PC-3 (cell line): Measurements from ENCODE around the gene SLC24A3. TPM values are rescaled to one million over a fixed set of nuclear protein-coding genes. Genes with fewer than 3 reads are reported as not detected.

Experiments used
- ATAC-seq: fragments of 200-7000 bp; cut with Tn5 transposase; 2 replicates; pipeline ENCODE4 v1.9.1; 2020; ENCODE audit warnings: mild to moderate bottlenecking, moderate library complexity
- BruUV-seq: library from RNA; stranded (reverse); fragments of 400-500 nt; replicated peaks from 2 replicates; lab custom pipeline; 2021; lab: Mats Ljungman, UMichigan
- CTCF ChIA-PET: fragments of 300-600 bp; sonication (Branson Sonifier 250); formaldehyde crosslinking; loops from one replicate; lab custom pipeline; 2022; ENCODE audit warnings: antibody characterized with exemption; lab: Charles Lee
- POLR2A ChIA-PET: fragments of 300-600 bp; sonication (Branson Sonifier 250); formaldehyde crosslinking; loops from one replicate; lab custom pipeline; 2022; ENCODE audit warnings: antibody characterized with exemption; ENCODE audit not compliant: unreplicated experiment; lab: Charles Lee
- DNase-seq: peaks from one replicate; pipeline ENCODE4 v3.0.0-alpha.2; 2015
- H2AFZ ChIP-seq: fragments of 300-600 bp; sonication (generic); 2 replicates; pipeline ENCODE4 v1.6.0; 2016; ENCODE audit warnings: antibody characterized with exemption, low read length
- H3F3A ChIP-seq: fragments of 300-600 bp; sonication (generic); one replicate; pipeline ENCODE4 v1.6.0; 2017; ENCODE audit warnings: antibody characterized with exemption, low read length, control low read depth, mild to moderate bottlenecking; ENCODE audit not compliant: unreplicated experiment
- H3K27ac ChIP-seq: fragments of 300-600 bp; sonication (generic); 2 replicates; pipeline ENCODE4 v1.5.1; 2016; ENCODE audit warnings: mild to moderate bottlenecking, low read length
- H3K27me3 ChIP-seq: fragments of 300-600 bp; sonication (generic); 2 replicates; pipeline ENCODE4 v1.6.1; 2016; ENCODE audit warnings: low read length, mixed read lengths
- H3K36me3 ChIP-seq: fragments of 300-600 bp; sonication (generic); 2 replicates; pipeline ENCODE4 v1.6.1; 2016; ENCODE audit warnings: low read depth, mixed run types, low read length, mixed read lengths
- H3K4me1 ChIP-seq: fragments of 300-600 bp; sonication (generic); 2 replicates; pipeline ENCODE4 v1.5.1; 2016; ENCODE audit warnings: low read length; ENCODE audit not compliant: insufficient read depth
- H3K4me2 ChIP-seq: fragments of 300-600 bp; sonication (generic); 2 replicates; pipeline ENCODE4 v1.6.0; 2016; ENCODE audit warnings: low read length
- H3K4me3 ChIP-seq: fragments of 300-600 bp; sonication (generic); 2 replicates; pipeline ENCODE4 v1.5.1; 2016; ENCODE audit warnings: mild to moderate bottlenecking, low read length, mixed read lengths
- H3K79me2 ChIP-seq: fragments of 300-600 bp; sonication (generic); 2 replicates; pipeline ENCODE4 v1.6.1; 2017; ENCODE audit warnings: low read length, mixed read lengths
- H3K9ac ChIP-seq: fragments of 300-600 bp; sonication (generic); 2 replicates; pipeline ENCODE4 v1.6.0; 2016; ENCODE audit warnings: mild to moderate bottlenecking, low read length
- H3K9me2 ChIP-seq: fragments of 300-600 bp; sonication (generic); replicated peaks from 2 replicates; pipeline ENCODE4 v1.6.1; 2016; ENCODE audit warnings: mixed run types, low read length, mixed read lengths
- H3K9me3 ChIP-seq: fragments of 300-600 bp; sonication (generic); 2 replicates; pipeline ENCODE4 v1.6.1; 2016; ENCODE audit warnings: low read length, mixed read lengths
- H4K20me1 ChIP-seq: fragments of 300-600 bp; sonication (generic); 2 replicates; pipeline ENCODE4 v1.6.1; 2016; ENCODE audit warnings: low read length, mixed read lengths
- EZH2 ChIP-seq: fragments of 300-600 bp; sonication (generic); IDR thresholded peaks from one replicate; pipeline ENCODE4 v1.6.1; 2017; ENCODE audit warnings: antibody characterized with exemption, mild to moderate bottlenecking, low read length; ENCODE audit not compliant: unreplicated experiment
- EZH2phosphoT487 ChIP-seq: fragments of 300-600 bp; sonication (generic); IDR thresholded peaks from 2 replicates; pipeline ENCODE4 v1.6.1; 2018; ENCODE audit warnings: mild to moderate bottlenecking, antibody characterized with exemption, low read length, borderline replicate concordance
- intact Hi-C: fragments of 100-400 bp; cut with micrococcal nuclease; formaldehyde crosslinking; loops from 2 replicates; pipeline ENCODE4 v1.9.0; 2023
- total RNA-seq: library from RNA; depleted of rRNA; stranded (reverse); fragments of >200 nt; gene quantifications from 2 replicates; pipeline ENCODE4 v1.2.3, GENCODE V29; 2014
- TF ChIP-seq, protein P1 (sequence below): fragments of 300-600 bp; sonication (generic); conservative IDR thresholded peaks from 2 replicates; pipeline ENCODE4 v1.5.1; 2017; ENCODE audit warnings: antibody characterized with exemption, low read depth, mild to moderate bottlenecking, low read length

Gene SLC24A3
- total RNA-seq, 1 experiment from 2014 or later, result 0.11 TPM

DNA sequence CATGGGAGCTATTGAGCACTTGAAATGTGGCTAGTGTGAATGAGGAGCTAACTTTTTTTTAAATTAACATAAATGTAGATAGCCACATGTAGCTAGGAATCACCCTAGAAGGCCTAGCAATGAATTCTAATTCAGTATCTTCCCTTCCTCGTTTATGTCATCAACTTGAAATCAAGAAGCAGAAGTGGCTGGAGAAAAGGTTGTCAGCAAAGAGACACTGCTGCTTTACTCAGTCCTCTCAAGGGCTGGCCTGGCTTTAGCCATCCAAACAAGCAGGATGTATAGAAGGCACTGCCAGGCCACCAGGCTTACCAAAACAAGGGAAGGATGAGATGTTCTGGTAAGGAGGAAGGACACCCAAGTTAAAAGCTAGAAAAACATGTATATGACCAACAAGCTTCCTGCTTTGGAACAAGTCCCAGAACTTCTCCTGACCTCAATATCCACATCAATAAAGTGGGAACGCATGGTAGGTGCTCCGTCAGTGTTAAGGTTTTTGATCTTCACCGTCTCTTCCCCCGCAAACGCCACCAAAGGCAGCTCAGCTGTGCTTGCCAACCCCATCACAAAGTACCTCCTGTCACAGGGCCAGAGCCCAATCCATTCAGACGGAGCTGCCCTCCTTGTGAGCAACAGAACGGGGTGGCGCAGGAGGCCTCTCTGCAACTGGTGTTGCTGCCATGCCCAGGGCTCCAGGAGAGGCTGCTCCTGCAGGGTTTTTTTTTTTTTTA is 309.8 kb downstream of the SLC24A3 start:
- no peaks in the 10 kb centered on the region for H3K4me1 ChIP-seq
- ATAC-seq (no peak), DNase-seq (no peak)
- no peak overlapping the region for H3K4me3 ChIP-seq
- H3K9me2 ChIP-seq, result no peaks in the 10 kb centered on the region
- no peaks in the 10 kb centered on the region for H4K20me1 ChIP-seq
- ChIA-PET CTCF (no interaction called here), POLR2A (no interaction called here)
- H3K27ac ChIP-seq, result no peak overlapping the region
- no peaks in the 10 kb centered on the region for H3K9me3 ChIP-seq
- H2AFZ ChIP-seq, result no peak overlapping the region
- no peak overlapping the region for H3K9ac ChIP-seq
- intact Hi-C loops, result no loop called here
- no peaks in the 10 kb centered on the region for H3K79me2 ChIP-seq
- H3K36me3 ChIP-seq, result no peaks in the 10 kb centered on the region
- no TSS peak for BruUV-seq
- H3K27me3 ChIP-seq, result peaks cover 51% of the 10 kb centered on the region
- H3F3A ChIP-seq, result no peaks in the 10 kb centered on the region
- no peak for TF ChIP-seq EZH2
- no peak overlapping the region for H3K4me2 ChIP-seq

DNA sequence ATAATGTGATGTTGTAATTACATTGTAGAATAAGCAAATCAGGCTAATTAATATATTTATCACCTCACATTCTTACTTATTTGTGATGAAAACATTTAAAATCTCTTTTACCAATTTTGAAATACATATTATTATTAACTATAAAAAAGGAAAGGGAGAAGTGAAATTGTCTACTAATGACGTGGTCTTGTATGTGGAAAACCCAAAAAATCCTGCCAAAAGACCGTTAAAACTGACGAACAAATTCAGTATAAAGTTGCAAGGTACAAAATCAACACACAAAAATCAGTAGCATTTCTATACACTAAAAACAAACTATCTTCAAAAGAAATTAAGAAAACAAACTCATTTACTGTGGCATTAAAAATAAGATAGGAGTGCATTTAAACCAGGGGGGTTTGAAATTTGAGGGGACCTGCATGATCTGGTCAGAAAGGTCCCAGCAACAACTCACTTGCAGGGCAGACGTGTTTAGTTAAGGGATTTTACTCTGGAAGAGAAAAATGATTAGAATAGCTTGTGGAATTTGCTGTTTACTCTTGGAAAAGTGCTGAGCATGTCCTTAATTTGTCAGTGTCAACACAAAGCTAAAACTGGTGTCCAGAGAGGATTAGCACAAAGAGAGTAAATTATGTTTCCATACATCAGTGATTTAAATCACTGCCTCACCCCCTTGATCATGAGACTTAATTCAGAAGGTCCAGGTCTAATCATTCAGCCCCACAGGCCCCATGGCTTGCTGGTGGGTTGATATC is 310.6 kb downstream of the SLC24A3 start:
- peaks cover 59% of the 10 kb centered on the region for H3K27me3 ChIP-seq
- H3K79me2 ChIP-seq, result no peaks in the 10 kb centered on the region
- intact Hi-C loops, result no loop called here
- no peaks in the 10 kb centered on the region for H3K9me3 ChIP-seq
- DNase-seq, result no peak
- H3K9me2 ChIP-seq, result no peaks in the 10 kb centered on the region
- TF ChIP-seq EZH2phosphoT487 (no peak), EZH2 (no peak)
- TF ChIP-seq, protein P1, sequence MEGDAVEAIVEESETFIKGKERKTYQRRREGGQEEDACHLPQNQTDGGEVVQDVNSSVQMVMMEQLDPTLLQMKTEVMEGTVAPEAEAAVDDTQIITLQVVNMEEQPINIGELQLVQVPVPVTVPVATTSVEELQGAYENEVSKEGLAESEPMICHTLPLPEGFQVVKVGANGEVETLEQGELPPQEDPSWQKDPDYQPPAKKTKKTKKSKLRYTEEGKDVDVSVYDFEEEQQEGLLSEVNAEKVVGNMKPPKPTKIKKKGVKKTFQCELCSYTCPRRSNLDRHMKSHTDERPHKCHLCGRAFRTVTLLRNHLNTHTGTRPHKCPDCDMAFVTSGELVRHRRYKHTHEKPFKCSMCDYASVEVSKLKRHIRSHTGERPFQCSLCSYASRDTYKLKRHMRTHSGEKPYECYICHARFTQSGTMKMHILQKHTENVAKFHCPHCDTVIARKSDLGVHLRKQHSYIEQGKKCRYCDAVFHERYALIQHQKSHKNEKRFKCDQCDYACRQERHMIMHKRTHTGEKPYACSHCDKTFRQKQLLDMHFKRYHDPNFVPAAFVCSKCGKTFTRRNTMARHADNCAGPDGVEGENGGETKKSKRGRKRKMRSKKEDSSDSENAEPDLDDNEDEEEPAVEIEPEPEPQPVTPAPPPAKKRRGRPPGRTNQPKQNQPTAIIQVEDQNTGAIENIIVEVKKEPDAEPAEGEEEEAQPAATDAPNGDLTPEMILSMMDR, result no peak
- no peak overlapping the region for H3K9ac ChIP-seq
- no peak overlapping the region for H3K4me2 ChIP-seq
- ATAC-seq, result no peak
- H3K27ac ChIP-seq, result no peak overlapping the region
- H4K20me1 ChIP-seq, result no peaks in the 10 kb centered on the region
- BruUV-seq, result no TSS peak
- no peaks in the 10 kb centered on the region for H3K4me1 ChIP-seq
- H3K4me3 ChIP-seq, result no peak overlapping the region
- no peak overlapping the region for H2AFZ ChIP-seq
- no peaks in the 10 kb centered on the region for H3K36me3 ChIP-seq
- POLR2A ChIA-PET, result no interaction called here
- CTCF ChIA-PET, result no interaction called here
- H3F3A ChIP-seq, result no peaks in the 10 kb centered on the region

DNA sequence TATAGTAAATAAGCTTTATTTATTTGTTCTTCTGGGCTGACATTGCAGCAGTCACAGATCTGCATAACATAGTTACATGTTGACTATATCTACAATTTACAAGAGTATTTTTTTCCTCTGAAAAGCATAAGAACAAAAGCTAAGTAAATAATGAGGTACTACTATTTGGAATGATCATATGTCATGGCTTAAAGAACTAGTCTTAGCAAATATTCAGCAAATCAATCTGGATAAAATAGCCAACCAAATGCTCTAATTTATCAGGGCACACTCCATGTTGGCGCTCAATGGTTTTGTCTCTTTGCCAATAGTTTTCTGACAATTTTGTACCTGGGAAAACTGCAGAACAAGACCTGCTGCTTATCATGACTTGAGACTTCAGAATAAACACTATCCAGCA is 312.2 kb downstream of the SLC24A3 start:
- H3K36me3 ChIP-seq, result no peaks in the 10 kb centered on the region
- intact Hi-C loops, result no loop called here
- no peak overlapping the region for H3K27ac ChIP-seq
- CTCF ChIA-PET, result no interaction called here
- no peaks in the 10 kb centered on the region for H3F3A ChIP-seq
- TF ChIP-seq EZH2 (no peak), EZH2phosphoT487 (no peak)
- TF ChIP-seq, protein P1, result no peak
- H3K9ac ChIP-seq, result no peak overlapping the region
- peaks cover 58% of the 10 kb centered on the region for H3K27me3 ChIP-seq
- H3K9me2 ChIP-seq, result no peaks in the 10 kb centered on the region
- no peaks in the 10 kb centered on the region for H3K4me1 ChIP-seq
- H3K79me2 ChIP-seq, result no peaks in the 10 kb centered on the region
- DNase-seq (no peak), ATAC-seq (no peak)
- H3K9me3 ChIP-seq, result no peaks in the 10 kb centered on the region
- H3K4me3 ChIP-seq, result no peak overlapping the region
- no peaks in the 10 kb centered on the region for H4K20me1 ChIP-seq
- H3K4me2 ChIP-seq, result no peak overlapping the region
- no TSS peak for BruUV-seq
- POLR2A ChIA-PET, result no interaction called here
- no peak overlapping the region for H2AFZ ChIP-seq
